ENCODE data around the gene NME1.
"Not testable (repeated sequence)": the region's sequence is repeated elsewhere in the genome, so short reads cannot be mapped to it uniquely, and the experiment has no call there.

The NME1 gene

DNA sequence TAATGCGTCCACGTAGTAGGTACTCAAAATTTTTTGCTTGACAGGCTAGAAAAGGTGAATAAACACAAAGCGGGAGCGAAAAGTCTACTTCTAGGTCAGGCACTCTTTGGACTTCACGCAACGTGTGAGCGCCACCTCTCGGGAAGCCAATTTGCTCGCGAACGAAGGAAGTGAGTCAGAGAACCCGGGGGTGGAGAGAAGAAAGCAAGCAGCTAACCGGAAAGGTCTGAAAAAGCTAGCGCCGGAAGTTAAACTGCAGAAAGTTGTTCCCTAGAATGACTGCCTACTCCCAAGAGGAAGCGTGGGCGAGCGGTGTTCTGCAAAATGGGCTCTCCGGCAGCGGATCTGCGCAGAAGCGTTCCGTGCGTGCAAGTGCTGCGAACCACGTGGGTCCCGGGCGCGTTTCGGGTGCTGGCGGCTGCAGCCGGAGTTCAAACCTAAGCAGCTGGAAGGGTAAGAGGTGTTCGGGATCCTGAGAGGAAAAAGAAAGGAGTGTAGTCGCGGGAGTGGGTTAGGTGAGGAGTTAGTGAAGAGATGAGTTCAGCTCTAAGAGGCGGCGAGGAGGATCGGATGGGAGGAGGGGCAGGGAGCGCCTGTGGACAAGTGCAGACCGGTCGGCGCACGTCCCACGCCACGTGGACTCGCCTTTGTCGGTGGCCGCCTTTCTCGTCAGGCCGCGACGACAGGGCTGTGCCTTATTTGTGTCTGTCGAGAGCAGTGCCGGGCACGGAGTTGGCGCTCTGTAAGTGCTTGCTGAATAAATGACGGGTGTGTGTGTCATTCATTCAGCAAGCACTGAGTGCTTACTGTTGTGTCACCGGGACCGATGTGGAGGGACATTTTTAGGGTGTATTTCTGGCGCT, at the start of gene NME1:
Gene NME1, plus strand, starts transcription at position 350 of the 863 bp plus-strand sequence. CDS start 2,096 bp downstream, outside the sequence.
- peak; percentile 99 for DNase-seq

GRCh38 chr17:51107778-51108177, 45.6 kb upstream of the NME1 start:
- DNase-seq: no peak

DNA sequence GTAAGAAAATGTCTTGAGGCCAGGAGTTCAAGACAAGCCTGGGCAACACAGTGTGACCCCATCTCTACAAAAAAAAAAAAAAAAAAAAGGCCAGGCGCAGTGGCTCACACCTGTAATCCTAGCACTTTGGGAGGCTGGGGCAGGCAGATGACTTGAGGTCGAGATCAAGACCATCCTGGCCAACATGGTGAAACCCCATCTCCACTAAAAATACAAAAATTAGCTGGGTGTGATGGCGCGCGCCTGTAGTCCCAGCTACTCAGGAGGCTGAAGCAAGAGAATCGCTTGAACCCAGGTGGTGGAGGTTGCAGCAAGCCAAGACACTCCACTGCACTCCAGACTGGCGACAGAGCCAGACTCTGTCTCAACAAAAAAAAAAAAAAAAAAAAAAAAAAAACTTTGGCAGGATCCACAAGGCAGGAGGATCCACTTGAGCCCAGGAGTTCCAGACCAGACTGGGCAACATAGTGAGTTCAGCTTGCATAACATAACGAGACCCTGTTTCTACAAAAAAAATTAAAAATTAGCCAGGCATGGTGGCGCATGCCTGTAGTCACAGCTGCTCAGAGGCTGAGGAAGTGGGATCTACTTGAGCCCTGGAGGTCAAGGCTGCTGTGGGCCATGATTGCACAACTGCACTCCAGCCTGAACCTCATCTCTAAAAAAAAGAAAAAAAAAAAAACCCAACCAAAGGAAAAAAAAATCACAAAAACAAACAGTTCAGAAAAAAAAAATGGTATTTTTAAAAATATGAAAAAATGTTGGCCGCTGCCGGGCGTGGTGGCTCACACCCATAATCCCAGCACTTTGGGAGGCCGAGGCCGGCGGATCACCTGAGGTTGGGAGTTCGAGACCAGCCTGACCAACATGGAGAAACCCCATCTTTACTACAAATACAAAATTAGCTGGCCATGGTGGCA, 40.8 kb upstream of the NME1 start:
- not testable (repeated sequence) for DNase-seq

- DNase-seq: no peak
Measured at GRCh38 chr17:51115179-51115578, 38.2 kb upstream of the NME1 start.

DNA sequence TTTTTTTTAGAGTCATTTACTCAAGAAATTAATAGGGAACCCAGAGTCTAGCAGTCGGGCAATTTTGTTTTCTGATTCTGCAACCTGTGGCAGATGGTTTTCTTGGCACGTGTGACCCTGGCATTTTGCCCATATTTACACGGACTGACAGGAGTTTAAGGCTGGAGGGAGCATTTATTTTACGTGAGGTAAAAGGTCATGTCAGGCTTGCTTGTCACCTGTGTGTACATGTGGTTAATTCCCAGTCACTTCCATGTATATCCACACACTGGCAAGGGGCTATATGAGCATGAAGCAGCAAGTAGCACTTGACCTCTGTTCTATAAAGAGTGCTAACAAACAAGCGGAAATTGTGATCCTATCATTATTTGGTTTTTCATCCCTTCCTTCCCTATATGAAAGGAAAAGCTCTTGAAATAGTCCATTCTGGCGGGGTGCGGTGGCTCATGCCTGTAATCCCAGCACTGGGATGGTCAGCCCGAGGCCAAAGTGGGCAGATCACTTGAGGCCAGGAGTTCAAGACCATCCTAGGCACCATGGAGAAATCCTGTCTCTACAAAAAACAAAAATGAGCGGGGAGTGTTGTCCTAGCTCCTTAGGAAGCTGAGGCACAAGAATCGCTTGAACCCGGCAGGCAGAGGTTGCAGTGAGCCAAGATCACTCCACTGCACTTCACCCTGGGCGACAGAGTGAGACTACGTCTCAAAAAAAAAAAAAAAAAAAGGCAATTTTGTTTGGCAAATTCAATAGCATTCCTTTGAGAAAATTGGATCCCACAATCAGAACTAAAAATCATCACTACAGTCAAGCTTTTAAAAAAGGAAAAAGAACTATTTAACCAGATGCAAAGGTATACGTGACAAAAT, 34.8 kb upstream of the NME1 start:
- DNase-seq: peak; percentile 65

DNA sequence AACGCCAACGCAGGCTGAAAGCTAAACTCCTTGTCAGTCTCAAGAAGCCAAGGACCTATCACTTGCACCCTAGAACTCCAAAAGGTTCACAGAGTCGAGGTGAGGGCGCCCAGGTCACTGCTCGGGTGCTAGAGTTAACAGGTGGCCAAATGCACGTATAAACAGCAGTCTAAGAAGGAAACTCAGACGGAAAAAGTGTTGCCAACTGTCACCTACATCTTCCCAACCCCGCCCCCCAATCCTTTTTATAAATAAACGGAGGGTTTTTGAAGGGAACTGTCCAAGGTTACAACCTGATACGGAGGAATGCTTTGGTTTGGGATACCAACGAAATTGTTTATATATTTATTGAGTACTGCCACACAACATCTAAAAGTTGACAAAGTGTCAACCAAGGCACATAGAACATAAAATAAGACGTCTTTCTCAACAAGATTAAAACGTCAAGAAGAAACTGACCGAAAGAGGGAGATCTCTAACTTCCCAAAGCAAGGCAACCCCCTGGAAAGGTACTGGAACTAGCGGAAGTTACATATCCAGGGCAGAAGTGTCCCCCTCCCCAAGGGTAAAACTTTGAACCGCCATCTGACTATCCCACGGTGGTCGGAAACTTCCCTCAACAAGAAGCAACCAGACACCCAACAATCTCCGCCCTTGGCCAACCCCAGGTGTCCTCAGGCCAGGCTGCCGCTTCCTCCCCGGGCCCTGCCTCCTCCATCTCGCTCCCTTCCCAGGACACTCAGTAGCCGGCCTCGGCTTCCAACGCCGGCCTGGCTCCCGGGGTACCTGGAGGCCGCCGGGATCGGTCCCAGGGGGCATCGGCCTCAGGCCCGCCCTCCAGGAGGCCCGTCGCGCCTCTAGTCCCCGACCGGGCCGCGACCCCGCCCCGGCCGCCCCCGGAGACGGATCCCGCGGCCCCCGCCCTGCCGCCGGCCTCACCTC, 33.7 kb upstream of the NME1 start:
- peak; percentile 65 for DNase-seq

- peak; percentile 35 for DNase-seq
Measured at GRCh38 chr17:51120357-51120738, 33.0 kb upstream of the NME1 start.

DNA sequence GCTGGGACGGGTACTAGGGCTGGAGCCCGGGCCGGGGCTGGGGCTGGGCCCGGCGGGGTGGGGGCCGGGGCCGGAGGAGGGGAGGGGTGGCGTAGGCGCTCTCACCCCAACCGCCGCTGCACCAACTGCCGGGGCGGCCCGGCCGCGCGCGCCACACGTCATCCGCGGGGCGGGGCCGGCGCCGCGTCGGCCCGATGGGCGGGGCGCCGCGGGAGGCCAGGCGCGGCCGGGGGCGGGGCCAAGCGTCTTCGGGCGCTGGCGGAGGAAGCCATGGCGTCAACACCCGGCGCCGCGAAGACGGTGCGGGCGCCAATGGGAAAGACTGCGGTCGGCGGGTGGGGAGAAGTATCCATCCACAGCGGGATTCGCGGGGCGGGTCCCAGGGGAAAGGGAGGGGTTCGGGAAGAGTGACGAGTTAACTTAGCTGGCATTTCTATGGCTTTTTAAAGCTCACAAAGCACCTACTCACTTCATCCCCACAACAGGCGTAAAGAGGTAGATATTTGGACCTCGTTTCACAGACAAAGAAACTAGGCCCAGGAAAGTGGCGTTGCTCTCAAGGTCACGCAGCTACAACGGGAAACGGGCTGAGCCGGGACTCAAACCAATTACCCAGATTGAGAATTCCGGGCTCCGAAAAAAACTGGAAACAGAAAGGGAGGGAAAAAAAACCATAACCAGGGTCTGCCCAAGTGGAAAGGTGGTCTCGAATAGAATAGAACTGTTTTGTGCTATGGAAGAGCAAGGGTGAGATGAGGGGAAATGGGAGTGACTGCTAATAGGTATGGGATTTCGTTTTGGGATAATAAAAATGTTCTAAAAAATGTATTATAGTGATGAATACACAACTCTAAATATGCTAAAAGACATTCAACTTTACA, 32.4 kb upstream of the NME1 start, which contains the start of gene SPAG9:
Gene SPAG9, minus strand, starts transcription at position 130 of the 881 bp plus-strand sequence. CDS start 212 bp downstream, outside the sequence.
- peak; percentile 93 for DNase-seq

DNA sequence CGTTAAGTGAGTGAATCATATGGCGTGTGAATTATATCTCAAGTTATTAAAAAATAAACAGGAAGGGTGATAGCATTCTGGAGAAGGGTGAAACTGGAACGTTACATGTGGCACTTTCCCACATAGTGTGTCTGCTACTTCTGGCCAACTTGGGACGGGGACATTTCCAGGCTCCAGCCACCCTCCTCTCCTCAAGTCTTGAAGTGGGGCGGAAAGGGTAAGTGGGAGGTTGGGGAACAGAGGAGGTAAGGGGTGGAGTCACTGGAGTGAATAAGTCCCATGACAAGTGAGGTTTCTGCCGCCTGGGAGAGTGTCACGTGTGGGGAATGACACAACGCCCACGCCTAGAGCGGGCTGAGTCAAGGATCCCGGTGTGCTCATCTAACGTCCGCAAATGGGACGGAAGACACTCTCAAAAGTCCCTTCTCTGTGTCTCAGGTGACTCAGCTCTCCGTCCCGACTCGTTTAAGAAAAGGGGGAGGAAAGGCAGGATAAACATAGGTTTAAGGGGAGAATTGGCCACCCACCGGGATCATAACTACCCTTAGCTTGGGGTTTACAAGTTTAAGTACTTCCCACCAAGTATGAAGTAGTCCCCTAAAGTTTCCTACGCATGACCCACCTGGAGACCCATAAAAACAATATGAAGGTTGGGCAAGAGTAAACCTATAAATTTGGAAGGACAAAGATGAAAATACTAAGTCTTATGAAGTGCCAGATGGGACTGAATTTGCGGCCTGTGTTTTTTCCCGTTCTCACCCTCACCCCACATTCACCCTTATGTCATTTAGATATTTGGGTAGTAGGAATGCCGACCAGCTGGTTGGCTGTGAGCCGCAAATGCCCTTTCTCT, 31.5 kb upstream of the NME1 start:
- peak; percentile 97 for DNase-seq

DNA sequence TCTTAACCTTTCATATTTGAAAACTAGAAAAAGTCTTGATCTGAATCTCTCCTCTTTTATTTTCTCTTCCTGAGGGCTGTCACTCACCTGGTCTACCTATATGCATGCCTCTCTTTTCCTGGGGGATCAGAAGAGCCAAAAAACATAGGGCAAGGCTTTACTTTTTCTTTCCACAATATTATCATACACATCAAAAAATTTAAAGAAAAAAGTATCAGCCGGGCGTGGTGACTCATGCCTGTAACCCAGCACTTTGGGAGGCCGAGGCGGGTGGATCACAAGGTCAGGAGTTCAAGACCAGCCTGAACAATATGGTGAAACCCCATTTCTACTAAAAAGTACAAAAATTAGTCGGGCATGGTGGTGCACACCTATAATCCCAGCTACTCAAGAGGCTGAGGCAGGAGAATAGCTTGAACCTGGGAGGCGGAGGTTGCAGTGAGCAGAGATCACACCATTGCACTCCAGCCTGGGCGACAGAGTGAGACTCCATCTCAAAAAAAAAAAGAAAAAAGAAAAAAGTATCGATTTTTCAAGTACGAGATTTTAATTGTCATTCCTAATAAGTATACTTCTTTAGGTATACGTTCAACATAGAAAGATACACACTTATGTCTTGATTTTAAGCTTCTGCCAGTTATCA, 30.8 kb upstream of the NME1 start:
- DNase-seq: peak; percentile 14

DNA sequence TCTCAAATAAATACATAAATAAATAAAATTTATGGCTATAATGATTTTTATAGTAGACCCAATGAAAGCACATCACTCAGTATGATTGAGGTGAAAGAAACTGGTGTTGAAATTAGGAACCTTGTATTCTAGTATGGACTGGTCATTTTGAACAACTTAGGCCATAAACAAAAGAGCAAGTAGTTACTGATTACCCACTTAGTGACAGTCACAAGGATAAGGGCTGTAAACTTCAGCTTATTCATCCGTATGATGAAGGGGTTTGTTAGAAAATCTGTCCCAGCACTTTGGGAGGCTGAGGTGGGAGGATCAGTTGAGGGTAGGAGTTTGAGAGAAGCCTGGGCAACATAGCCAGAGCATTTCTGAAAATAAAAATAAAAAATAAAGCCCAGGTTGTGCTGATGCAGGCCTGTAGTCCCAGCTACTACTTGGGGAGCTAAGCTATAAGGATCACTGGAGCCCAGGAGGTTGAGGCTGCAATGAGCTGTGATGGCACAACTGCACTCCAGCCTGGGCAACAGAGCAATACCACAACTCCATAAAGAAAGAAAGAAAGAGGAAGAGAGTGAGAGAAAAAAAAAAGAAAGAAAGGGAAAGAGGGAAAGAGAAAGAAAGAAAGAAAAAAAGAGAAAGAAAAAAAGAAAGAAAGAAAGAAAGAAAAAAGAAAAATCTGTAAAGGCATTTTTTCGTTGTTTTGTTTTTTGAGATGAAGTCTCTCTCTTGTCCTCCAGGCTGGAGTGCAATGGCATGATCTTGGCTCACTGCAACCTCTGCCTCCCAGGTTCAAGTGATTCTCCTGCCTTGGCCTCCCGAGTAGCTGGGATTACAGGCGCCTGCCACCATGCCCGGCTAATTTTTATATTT, 28.5 kb upstream of the NME1 start:
- no peak for DNase-seq

DNA sequence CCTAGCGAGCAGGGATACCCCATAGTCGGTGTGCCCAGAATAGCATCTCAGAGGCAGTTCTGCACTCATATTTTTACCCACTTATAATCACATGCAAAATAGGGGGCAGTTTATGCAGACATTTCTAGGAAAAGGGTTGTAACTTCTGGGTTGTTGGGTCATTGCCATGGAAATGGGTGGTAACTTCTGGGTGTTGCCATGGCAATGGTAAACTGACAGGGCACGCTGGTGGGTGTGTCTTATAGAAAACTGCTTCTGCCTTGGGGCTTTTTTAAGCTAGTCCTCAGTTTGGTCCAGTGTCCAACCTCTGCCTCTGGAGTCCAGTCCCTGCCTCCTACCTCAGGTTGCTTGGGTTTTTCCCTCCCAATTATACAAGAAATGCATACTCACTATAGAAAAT, 25.3 kb upstream of the NME1 start:
- peak; percentile 94 for DNase-seq

- no peak for DNase-seq
Measured at GRCh38 chr17:51132964-51133319, 20.4 kb upstream of the NME1 start.

GRCh38 chr17:51133365-51133764, 20.0 kb upstream of the NME1 start:
- no peak for DNase-seq

DNA sequence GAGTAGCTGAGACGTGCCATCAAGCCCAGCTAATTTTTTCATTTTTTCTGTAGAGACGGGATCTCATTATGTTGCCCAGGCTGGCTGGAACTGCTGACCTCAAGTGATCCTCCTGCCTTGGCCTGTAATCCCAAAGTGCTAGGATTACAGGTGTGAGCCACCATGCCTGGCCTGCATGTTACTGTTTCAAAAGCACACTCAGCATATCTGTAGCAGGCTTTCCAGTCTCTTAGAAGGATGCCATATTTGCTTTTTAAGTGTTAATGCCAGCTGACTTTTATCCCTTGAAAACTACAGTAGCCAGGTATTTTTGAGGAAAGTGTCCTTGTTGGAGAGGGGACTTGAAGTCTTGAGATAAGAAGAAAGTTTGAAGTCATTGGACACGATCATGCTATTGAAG, 17.4 kb upstream of the NME1 start:
- DNase-seq: no peak

GRCh38 chr17:51142597-51142996, 10.8 kb upstream of the NME1 start:
- no peak for DNase-seq

DNA sequence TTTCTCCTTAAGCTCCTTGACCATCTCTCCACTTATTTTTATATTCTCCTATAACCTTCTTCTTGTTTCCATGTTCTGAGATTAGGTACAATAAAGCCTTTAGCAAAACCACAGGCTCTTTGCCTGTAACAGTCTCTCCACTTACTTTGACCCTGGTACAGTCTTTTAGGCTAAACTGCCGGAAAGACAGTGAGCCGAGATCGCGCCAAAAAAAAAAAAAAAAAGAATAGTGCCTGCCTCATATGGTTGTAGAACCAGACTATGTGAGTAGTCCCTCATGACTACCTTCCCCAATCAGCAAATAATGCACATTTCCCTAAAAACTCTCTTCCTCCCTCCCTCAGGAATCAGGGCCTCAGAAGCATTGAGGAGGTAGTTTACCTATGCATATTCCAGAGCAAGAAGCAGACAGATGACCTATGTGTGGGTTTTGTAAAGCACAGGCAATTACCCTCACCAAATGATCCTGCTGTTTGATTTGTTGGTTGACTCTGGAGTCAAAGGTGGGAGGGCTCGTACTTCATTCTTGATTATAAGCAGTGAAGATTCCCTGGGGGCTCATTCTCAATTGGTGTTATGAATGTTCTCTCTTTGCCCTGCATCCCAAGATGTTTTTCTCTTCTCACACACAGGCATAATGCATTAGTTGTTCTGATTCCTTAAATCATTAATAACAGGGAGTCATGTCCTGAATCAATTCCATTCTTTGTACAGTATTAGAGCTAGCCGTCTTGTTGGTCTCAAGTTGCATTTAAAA, 8.9 kb upstream of the NME1 start:
- no peak for DNase-seq

All from hematopoietic multipotent progenitor cell treated with erythropoietin and hydrocortisone succinate and interleukin-3 and kit ligand, for 8 days (in vitro differentiated cells).